B cell (primary cell): ENCODE data around the gene ULBP1. TPM values are rescaled to one million over a fixed set of nuclear protein-coding genes. Genes with fewer than 3 reads are reported as not detected.
A peak's percentile ranks its signal among the peaks of the same experiment; 100 is the strongest.

Source experiments
- ATAC-seq: fragments of 200-7000 bp; cut with Tn5 transposase; one replicate; pipeline ENCODE4 v1.10.0; 2021; ENCODE audit warnings: low read depth, mild to moderate bottlenecking, moderate number of reproducible peaks, moderate library complexity
- CTCF ChIA-PET: fragments of 350-600 bp; sonication (Branson Sonifier 250); formaldehyde crosslinking; loops from one replicate; lab custom pipeline; 2021; ENCODE audit warnings: antibody characterized with exemption, inconsistent platforms; lab: Charles Lee
- POLR2A ChIA-PET: fragments of 350-600 bp; sonication (Branson Sonifier 250); formaldehyde crosslinking; loops from one replicate; lab custom pipeline; 2021; ENCODE audit warnings: antibody characterized with exemption; lab: Charles Lee
- DNase-seq: peaks from one replicate; pipeline ENCODE4 v3.0.0; 2013
- H2AFZ ChIP-seq: 2 replicates; pipeline ENCODE4 v1.6.1; 2012; ENCODE audit warnings: mild to moderate bottlenecking, low read depth, low read length; ENCODE audit not compliant: insufficient read depth, poor library complexity, severe bottlenecking
- H3K27ac ChIP-seq, 2 donors: 1 replicate in 1 of 2; 2 replicates in 1 of 2; pipeline ENCODE4 v1.5.1; 2012 to 2013; ENCODE audit warnings: low read length in 2 of 2, mild to moderate bottlenecking in 2 of 2, moderate library complexity in 1 of 2
- H3K27me3 ChIP-seq, 4 experiments: fragments of 200-600 bp in 1 of 4; sonication (generic) in 1 of 4; replicated peaks in 1 of 4; 1 replicate in 2 of 4; 2 replicates in 2 of 4; pipeline versions ENCODE4 v1.6.1 to v1.7.0; 2013 to 2016; ENCODE audit warnings: low read length in 3 of 4, mild to moderate bottlenecking in 2 of 4, mixed read lengths in 1 of 4, moderate library complexity in 1 of 4; ENCODE audit not compliant: insufficient read depth in 4 of 4, control insufficient read depth in 3 of 4; ENCODE audit errors: control extremely low read depth in 1 of 4
- H3K36me3 ChIP-seq, 2 experiments: replicated peaks in 1 of 2; 1 replicate in 1 of 2; 2 replicates in 1 of 2; pipeline versions ENCODE4 v1.6.1 to v1.7.1; 2013; ENCODE audit warnings: low read length in 1 of 2; ENCODE audit not compliant: insufficient read depth in 2 of 2, control insufficient read depth in 1 of 2; ENCODE audit errors: control extremely low read depth in 1 of 2, extremely low read depth in 1 of 2
- H3K4me1 ChIP-seq, 2 donors: fragments of 200-600 bp in 1 of 2; sonication (generic) in 1 of 2; 1 replicate in 1 of 2; 2 replicates in 1 of 2; pipeline versions ENCODE4 v1.5.1 to v1.6.1; 2013 to 2017; ENCODE audit warnings: low read length in 2 of 2; ENCODE audit not compliant: control insufficient read depth in 2 of 2, insufficient read depth in 2 of 2
- H3K4me2 ChIP-seq: replicated peaks from 2 replicates; pipeline ENCODE3; 2012; ENCODE audit warnings: mild to moderate bottlenecking, low read depth, low read length; ENCODE audit not compliant: poor library complexity, severe bottlenecking
- H3K4me3 ChIP-seq, 5 experiments: fragments of 200-600 bp in 1 of 5; sonication (generic) in 1 of 5; 1 replicate in 3 of 5; 2 replicates in 2 of 5; pipeline versions ENCODE4 v1.5.1 to v1.7.0; 2011 to 2016; ENCODE audit warnings: low read length in 4 of 5, mild to moderate bottlenecking in 4 of 5, low read depth in 2 of 5, control low read depth in 1 of 5, moderate library complexity in 1 of 5; ENCODE audit not compliant: insufficient read depth in 1 of 5; ENCODE audit errors: control extremely low read depth in 1 of 5, extremely low read depth in 1 of 5
- H3K79me2 ChIP-seq: fragments of 200-600 bp; sonication (generic); one replicate; pipeline ENCODE4 v1.6.0; 2016; ENCODE audit warnings: low read length; ENCODE audit not compliant: control insufficient read depth, insufficient read depth
- H3K9ac ChIP-seq: fragments of 200-600 bp; sonication (generic); 2 replicates; pipeline ENCODE4 v1.6.1; 2017; ENCODE audit warnings: mild to moderate bottlenecking, low read length, moderate library complexity
- H3K9me3 ChIP-seq, 3 donors: one replicate each; pipeline versions ENCODE4 v1.6.1 to v1.7.1; 2013; ENCODE audit warnings: low read length in 2 of 3; ENCODE audit not compliant: control insufficient read depth in 2 of 3, insufficient read depth in 1 of 3; ENCODE audit errors: control extremely low read depth in 1 of 3
- H4K20me1 ChIP-seq: 2 replicates; pipeline ENCODE4 v1.6.0; 2012; ENCODE audit warnings: mild to moderate bottlenecking, low read length; ENCODE audit not compliant: insufficient read depth, control insufficient read depth, poor library complexity, severe bottlenecking
- H3K27ac Mint-ChIP-seq: one replicate; pipeline ENCODE4 v1.8.0; 2021; ENCODE audit warnings: mixed read lengths
- H3K27me3 Mint-ChIP-seq: one replicate; pipeline ENCODE4 v1.8.0; 2021; ENCODE audit warnings: mixed read lengths
- H3K4me1 Mint-ChIP-seq: one replicate; pipeline ENCODE4 v1.8.0; 2021; ENCODE audit warnings: mixed read lengths
- H3K4me3 Mint-ChIP-seq: one replicate; pipeline ENCODE4 v1.8.0; 2021; ENCODE audit warnings: mixed read lengths
- H3K9me3 Mint-ChIP-seq: one replicate; pipeline ENCODE4 v1.8.0; 2022; ENCODE audit warnings: mixed read lengths; ENCODE audit not compliant: insufficient read depth
- EZH2 ChIP-seq: IDR thresholded peaks from 2 replicates; pipeline ENCODE4 v1.6.1; 2012; ENCODE audit warnings: borderline replicate concordance, low read depth, mild to moderate bottlenecking, moderate library complexity, low read length; ENCODE audit not compliant: insufficient read depth, poor library complexity, severe bottlenecking
- WGBS: methylation state at CpG from one replicate; pipeline ENCODE4 v1.1.5; 2013; ENCODE audit warnings: missing lambda C conversion rate; ENCODE audit not compliant: insufficient coverage; 5-methylcytosine and 5-hydroxymethylcytosine counted together
- intact Hi-C: fragments of 100-400 bp; cut with micrococcal nuclease; formaldehyde crosslinking; loops from one replicate; pipeline ENCODE4 v1.10.0; 2022
- polyA plus RNA-seq: library from polyadenylated mRNA; depleted of rRNA; stranded (reverse); fragments of >200 nt; gene quantifications from 2 replicates; pipeline ENCODE4 v1.2.3, GENCODE V29; 2012
- total RNA-seq, 2 donors: library from RNA; stranded (reverse); fragments of 120-200 nt in 1 of 2; gene quantifications; 1 replicate in 1 of 2; 2 replicates in 1 of 2; pipeline versions ENCODE4 v1.2.3 to v1.2.4, GENCODE V29; 2013 to 2022
- TF ChIP-seq, protein P1 (sequence below): fragments of 200-600 bp; IDR thresholded peaks from one replicate; pipeline ENCODE4 v1.8.0; 2022; ENCODE audit warnings: antibody characterized with exemption, mild to moderate bottlenecking

The ULBP1 gene
- total and polyA plus RNA-seq, 2 donors (not counting 1 experiment from before 2014, with no cell fraction given): 0.04 to 0.12 TPM

DNA sequence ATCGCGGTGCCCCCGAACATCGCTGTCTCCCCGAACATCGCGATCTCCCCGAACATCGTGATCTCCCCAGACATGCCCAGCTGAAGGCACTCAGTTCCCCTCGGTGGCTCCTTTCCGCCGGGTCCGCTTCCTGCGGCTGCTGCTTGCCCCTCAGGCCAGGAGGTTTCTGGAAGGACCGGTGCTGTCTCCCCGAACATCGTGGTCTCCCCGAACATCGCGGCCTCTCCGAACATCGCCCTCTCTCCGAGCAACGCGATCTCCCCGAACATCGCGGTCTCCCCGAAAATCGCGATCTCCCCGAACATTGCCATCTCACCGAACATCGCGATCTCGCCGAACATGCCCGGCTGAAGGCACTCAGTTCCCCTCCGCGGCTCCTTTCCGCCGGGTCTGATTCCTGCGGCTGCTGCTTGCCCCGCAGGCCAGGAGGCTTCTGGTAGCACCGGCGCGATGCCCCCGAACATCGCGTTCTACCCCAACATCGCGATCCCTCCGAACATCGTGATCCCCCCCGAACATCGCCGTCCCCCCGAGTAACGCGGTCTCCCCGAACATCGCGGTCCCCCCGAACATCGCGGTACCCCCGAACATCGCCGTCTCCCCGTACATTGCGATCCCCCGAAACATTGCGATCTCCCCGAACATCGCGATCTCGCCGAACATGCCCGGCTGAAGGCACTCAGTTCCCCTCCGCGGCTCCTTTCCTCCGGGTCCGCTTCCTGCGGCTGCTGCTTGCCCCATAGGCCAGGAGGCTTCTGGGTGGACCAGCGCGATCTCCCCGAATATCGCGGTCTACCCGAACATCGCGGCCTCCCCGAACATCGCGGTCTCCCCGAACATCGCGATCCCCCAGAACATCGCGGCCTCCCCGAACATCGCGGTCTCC is 808 bp downstream of the ULBP1 start:
- DNase-seq (peak; percentile 77), ATAC-seq (no peak)
- TF ChIP-seq, protein P1, sequence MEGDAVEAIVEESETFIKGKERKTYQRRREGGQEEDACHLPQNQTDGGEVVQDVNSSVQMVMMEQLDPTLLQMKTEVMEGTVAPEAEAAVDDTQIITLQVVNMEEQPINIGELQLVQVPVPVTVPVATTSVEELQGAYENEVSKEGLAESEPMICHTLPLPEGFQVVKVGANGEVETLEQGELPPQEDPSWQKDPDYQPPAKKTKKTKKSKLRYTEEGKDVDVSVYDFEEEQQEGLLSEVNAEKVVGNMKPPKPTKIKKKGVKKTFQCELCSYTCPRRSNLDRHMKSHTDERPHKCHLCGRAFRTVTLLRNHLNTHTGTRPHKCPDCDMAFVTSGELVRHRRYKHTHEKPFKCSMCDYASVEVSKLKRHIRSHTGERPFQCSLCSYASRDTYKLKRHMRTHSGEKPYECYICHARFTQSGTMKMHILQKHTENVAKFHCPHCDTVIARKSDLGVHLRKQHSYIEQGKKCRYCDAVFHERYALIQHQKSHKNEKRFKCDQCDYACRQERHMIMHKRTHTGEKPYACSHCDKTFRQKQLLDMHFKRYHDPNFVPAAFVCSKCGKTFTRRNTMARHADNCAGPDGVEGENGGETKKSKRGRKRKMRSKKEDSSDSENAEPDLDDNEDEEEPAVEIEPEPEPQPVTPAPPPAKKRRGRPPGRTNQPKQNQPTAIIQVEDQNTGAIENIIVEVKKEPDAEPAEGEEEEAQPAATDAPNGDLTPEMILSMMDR: no peak
- peak; percentile 96 for TF ChIP-seq EZH2
- Histone ChIP-seq H3K79me2 (no peaks in the 10 kb centered on the region), H3K4me2 (peak overlapping the region; percentile 97), H3K27me3 (peaks cover 0 to 79% (median 32%) of the 10 kb centered on the region in 4 experiments), H3K36me3 (no peaks in the 10 kb centered on the region), H3K4me1 (peaks cover 28 to 30% of the 10 kb centered on the region in 2 donors), H2AFZ (peak overlapping the region; percentile 77), H3K27ac (no peak overlapping the region), H3K9ac (peak overlapping the region; percentile 70), H3K9me3 (peaks cover 0 to 36% (median 0%) of the 10 kb centered on the region in 3 donors), H3K4me3 (peak overlapping the region; percentile 26 to 66 (median 53)), H4K20me1 (peaks cover 8% of the 10 kb centered on the region)
- ChIA-PET POLR2A (no interaction called here), CTCF (interaction anchor here (1.0 kb wide), 1 partner anchor 53 kb away, joined by 4 read pairs; no protein-coding TSS in a partner anchor)
- Mint-ChIP-seq H3K4me3 (peak overlapping the region; percentile 95), H3K27ac (peak overlapping the region; percentile 55), H3K4me1 (peaks cover 29% of the 10 kb centered on the region), H3K27me3 (peaks cover 86% of the 10 kb centered on the region), H3K9me3 (no peaks in the 10 kb centered on the region)
- intact Hi-C loops: loop anchor here (1.0 kb wide), 2 partner anchors 26 to 40 kb away; no protein-coding TSS in a partner anchor
- 4% methylated on average over 101 of the region's 103 CpGs for WGBS
